Head of caudate nucleus (tissue), 42 donors: Measurements from ENCODE around the gene SLC19A2.

Experiments
- DNase-seq, 42 donors: peaks; one replicate each; pipeline versions ENCODE4 v3.0.0 to v3.0.0-alpha.2; 2020 to 2021; ENCODE audit warnings: mixed read lengths in 7 of 42
- intact Hi-C: fragments of 100-400 bp; cut with DNase I; formaldehyde crosslinking; loops from one replicate; pipeline ENCODE4 v1.15.0; 2022

Gene SLC19A2

DNA sequence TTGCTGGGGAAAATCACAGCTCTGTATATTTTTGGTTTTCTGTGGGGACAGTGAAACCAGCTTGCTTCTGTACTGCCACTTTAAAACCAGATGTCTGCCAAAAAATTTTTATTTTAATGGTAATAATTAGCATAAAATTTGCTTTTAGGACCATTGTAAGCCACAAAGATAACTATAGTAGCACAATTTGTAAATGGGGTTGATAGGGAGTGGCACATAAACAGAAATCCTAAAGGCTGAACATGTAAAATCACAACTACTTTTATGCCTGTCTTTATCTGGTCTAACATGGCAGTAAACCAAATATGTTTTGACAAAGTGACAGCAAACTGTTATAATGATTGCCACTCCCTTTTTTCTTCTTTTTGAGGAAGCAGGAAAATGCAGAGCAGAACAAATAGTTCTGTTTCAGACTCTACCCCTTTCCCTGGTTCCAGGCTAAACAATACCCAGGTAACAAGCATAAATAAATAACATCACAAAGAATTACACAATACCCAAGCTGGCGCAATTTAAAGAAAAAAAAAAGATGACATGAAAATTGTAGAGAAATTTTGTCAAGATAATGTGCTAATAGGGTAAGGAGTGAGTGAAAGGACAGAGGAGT is 34.4 kb downstream of the SLC19A2 start:
- intact Hi-C loops, result no loop called here
- no peak for DNase-seq

- DNase-seq, result no peak
- intact Hi-C loops, result no loop called here
Observed at GRCh38 chr1:169443923-169444322, 41.8 kb downstream of the SLC19A2 start.

DNA sequence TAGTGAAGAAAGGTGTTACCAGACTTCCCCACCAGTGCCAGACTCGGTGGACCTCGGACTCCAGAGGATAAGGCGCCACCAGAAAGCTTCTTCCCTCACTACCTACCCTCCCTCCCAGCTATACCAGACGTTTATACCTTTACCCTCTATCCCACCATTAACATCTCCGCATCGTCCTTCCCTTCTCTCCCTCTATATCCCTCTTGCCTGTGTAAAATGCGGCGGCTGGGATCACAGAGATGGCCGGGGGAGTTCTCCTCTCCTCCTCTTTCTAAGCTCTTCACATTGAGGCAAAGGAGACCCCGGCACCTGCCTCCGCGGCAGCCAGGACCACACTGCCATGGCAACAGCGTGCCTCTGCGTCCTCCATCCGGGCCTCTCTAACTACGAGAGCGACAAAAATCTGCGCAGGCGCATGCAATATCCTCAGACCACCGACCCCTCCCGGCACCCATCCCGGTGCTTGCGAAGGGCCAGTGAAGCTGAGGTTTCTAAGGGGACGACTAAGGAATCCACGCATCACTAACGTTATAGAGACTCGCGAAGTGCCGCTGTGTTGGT is 58.6 kb downstream of the SLC19A2 start, which contains the start of gene CCDC181:
Gene CCDC181 (minus strand): TSS at position 394 of the 561 bp plus-strand sequence. CDS start 2,547 bp downstream, outside the sequence.
- DNase-seq, result peak; percentile 74 to 93 (median 85)
- intact Hi-C loops, result no loop called here

- no peak for DNase-seq
- intact Hi-C loops, result no loop called here
Observed at GRCh38 chr1:169426174-169426705, 59.5 kb downstream of the SLC19A2 start.

- intact Hi-C loops, result no loop called here
- no peak for DNase-seq
Observed at GRCh38 chr1:169421309-169421708, 64.4 kb downstream of the SLC19A2 start.

GRCh38 chr1:169414952-169415351 is 70.8 kb downstream of the SLC19A2 start:
- intact Hi-C loops, result no loop called here
- no peak for DNase-seq
